ENCODE data around the gene GALR1. TPM values are rescaled to one million over a fixed set of nuclear protein-coding genes. Genes with fewer than 3 reads are reported as not detected.

The GALR1 gene
- total RNA-seq, 1 donor from 2014 or later: not detected

DNA sequence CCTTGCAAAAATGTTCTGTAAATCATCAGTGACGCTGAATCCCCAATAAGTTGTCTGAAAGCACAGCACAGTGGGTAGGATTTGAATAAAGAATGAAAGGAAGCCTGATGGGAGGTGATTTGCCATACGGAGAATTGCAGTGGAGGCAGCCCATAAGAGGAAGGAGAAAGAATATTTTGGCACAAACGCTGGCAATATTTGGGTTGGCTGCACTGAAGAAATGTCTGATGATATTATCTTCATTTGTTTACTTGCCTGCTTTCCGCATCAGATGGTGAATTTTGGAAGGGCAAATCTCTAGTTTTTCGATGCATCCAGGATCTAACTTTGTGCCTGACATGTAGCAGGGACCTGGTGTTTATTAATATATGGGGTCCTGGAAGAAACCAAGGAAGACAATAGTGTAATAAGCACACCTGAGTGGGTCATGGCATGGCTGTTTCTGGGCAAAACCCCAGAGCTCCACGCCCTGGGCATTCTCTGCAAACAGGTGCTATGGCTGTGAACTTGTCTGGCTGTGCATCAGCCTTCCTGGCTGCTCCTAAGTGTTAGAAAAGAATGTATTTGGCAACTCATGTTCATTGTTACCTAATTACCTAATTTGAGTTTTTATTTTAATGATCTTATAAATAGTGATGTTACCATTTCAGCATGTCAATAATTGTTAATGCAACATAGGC, 5.9 kb downstream of the GALR1 start:
- Mint-ChIP-seq H3K4me1 (ENCODE audit: unreplicated experiment) (peaks cover 2% of the 10 kb centered on the region), H3K9me3 (ENCODE audit: unreplicated experiment) (no peaks in the 10 kb centered on the region), H3K4me3 (ENCODE audit: unreplicated experiment) (no peak overlapping the region), H3K36me3 (ENCODE audit: unreplicated experiment) (no peaks in the 10 kb centered on the region), H3K27ac (ENCODE audit: unreplicated experiment) (no peak overlapping the region), H3K27me3 (ENCODE audit: unreplicated experiment) (peaks cover 56% of the 10 kb centered on the region)
- TF ChIP-seq, protein P1, sequence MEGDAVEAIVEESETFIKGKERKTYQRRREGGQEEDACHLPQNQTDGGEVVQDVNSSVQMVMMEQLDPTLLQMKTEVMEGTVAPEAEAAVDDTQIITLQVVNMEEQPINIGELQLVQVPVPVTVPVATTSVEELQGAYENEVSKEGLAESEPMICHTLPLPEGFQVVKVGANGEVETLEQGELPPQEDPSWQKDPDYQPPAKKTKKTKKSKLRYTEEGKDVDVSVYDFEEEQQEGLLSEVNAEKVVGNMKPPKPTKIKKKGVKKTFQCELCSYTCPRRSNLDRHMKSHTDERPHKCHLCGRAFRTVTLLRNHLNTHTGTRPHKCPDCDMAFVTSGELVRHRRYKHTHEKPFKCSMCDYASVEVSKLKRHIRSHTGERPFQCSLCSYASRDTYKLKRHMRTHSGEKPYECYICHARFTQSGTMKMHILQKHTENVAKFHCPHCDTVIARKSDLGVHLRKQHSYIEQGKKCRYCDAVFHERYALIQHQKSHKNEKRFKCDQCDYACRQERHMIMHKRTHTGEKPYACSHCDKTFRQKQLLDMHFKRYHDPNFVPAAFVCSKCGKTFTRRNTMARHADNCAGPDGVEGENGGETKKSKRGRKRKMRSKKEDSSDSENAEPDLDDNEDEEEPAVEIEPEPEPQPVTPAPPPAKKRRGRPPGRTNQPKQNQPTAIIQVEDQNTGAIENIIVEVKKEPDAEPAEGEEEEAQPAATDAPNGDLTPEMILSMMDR (IDR thresholded peaks at IDR 0.05): no peak
- DNase-seq (ENCODE audit: extremely low spot score, unreplicated experiment): no peak

DNA sequence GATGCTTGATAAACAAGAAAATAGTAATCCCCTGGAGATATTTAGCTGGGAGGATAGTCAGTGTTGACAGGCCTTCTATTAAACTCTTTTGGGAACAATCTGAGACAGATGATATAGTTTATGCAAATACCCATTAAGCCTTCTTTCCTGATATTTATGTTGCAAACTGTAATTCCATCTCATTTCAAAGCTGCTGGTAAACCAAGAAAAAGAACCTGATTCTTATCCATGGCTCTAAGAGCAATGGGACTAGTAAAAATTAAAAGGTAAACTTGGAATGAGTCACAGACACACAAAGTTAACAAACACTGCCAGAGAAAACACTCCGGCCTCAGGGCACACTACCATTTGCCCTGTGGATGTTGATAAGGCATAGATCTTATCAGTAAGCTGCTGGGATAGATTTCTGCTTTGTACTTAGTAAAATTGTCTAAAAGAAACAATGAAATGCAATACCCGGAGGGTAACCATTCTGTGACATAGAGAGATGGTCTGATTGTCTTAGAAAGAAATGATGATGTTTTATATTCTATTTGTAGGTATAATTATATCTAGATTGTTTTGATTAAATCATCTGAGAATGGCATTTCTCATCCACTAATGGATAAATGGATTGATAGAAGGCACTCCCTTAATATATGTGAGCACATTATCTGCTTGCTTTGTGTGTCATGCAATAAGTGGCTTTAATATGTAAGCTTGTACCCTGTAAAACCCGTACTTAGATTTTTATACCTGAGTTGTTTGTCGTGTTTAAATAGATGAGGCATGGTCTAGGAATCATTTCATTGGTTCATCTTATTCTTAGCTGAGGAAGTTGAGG, 13.2 kb downstream of the GALR1 start:
- H3K4me3 Mint-ChIP-seq (ENCODE audit: unreplicated experiment): no peak overlapping the region
- DNase-seq (ENCODE audit: extremely low spot score, unreplicated experiment): no peak
- H3K36me3 Mint-ChIP-seq (ENCODE audit: unreplicated experiment): no peaks in the 10 kb centered on the region
- no peaks in the 10 kb centered on the region for H3K9me3 Mint-ChIP-seq (ENCODE audit: unreplicated experiment)
- no peak overlapping the region for H3K27ac Mint-ChIP-seq (ENCODE audit: unreplicated experiment)
- H3K4me1 Mint-ChIP-seq (ENCODE audit: unreplicated experiment): no peaks in the 10 kb centered on the region
- TF ChIP-seq, protein P1 (IDR thresholded peaks at IDR 0.05): no peak
- H3K27me3 Mint-ChIP-seq (ENCODE audit: unreplicated experiment): no peaks in the 10 kb centered on the region

DNA sequence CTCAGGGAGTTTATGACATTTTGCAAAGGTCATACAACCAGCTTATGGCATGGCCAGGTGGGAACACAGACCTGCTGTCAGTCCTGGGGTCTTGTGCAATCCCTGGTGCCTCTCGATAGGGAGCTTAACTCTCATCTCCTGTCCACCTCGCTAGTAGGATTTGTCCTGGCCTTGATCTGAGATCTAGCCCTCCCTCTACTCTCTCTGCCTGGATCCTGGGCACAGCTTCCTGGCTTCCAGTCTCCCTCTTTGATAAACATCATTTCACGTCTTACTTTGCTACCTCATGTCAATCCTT, 13.8 kb downstream of the GALR1 start:
- no peak for DNase-seq (ENCODE audit: extremely low spot score, unreplicated experiment)
- no peaks in the 10 kb centered on the region for H3K9me3 Mint-ChIP-seq (ENCODE audit: unreplicated experiment)
- TF ChIP-seq, protein P1 (IDR thresholded peaks at IDR 0.05): no peak
- peaks cover under 1% of the 10 kb centered on the region for H3K27me3 Mint-ChIP-seq (ENCODE audit: unreplicated experiment)
- H3K4me1 Mint-ChIP-seq (ENCODE audit: unreplicated experiment): no peaks in the 10 kb centered on the region
- H3K27ac Mint-ChIP-seq (ENCODE audit: unreplicated experiment): no peak overlapping the region
- no peaks in the 10 kb centered on the region for H3K36me3 Mint-ChIP-seq (ENCODE audit: unreplicated experiment)
- no peak overlapping the region for H3K4me3 Mint-ChIP-seq (ENCODE audit: unreplicated experiment)

DNA sequence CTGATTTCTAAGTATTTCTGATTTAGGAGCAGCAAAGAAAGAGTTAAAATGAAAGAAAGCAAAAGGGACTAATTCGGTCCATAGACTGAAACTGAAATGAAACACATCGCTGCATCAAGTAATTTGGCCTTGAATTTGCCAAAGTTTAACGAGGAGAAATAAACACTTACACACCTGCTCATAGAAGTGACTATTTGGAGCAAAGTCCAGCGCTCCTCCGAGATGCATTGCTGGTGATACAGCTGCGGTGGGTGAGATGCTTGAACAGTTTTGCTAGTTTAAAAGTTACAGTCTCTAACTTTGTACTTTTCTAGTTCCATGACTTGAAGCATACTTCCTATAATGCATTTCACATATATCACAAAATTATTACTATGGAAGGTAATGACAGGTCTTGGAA, 18.3 kb downstream of the GALR1 start:
- Mint-ChIP-seq H3K27me3 (ENCODE audit: unreplicated experiment) (peaks cover 7% of the 10 kb centered on the region), H3K36me3 (ENCODE audit: unreplicated experiment) (no peaks in the 10 kb centered on the region), H3K27ac (ENCODE audit: unreplicated experiment) (no peak overlapping the region), H3K9me3 (ENCODE audit: unreplicated experiment) (no peaks in the 10 kb centered on the region), H3K4me1 (ENCODE audit: unreplicated experiment) (no peaks in the 10 kb centered on the region), H3K4me3 (ENCODE audit: unreplicated experiment) (no peak overlapping the region)
- TF ChIP-seq, protein P1 (IDR thresholded peaks at IDR 0.05): no peak
- no peak for DNase-seq (ENCODE audit: extremely low spot score, unreplicated experiment)

DNA sequence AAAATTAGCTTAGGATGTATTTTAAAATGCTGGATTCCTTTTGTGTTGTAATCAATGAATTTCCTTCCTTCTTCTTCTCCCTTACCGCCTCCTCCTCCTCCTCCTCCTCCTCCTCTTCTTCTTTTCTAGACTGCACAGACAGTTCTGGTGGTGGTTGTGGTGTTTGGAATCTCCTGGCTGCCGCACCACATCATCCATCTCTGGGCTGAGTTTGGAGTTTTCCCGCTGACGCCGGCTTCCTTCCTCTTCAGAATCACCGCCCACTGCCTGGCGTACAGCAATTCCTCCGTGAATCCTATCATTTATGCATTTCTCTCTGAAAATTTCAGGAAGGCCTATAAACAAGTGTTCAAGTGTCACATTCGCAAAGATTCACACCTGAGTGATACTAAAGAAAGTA, 18.8 kb downstream of the GALR1 start:
- H3K27me3 Mint-ChIP-seq (ENCODE audit: unreplicated experiment): peaks cover 7% of the 10 kb centered on the region
- H3K4me1 Mint-ChIP-seq (ENCODE audit: unreplicated experiment): no peaks in the 10 kb centered on the region
- no peaks in the 10 kb centered on the region for H3K36me3 Mint-ChIP-seq (ENCODE audit: unreplicated experiment)
- TF ChIP-seq, protein P1 (IDR thresholded peaks at IDR 0.05): no peak
- DNase-seq (ENCODE audit: extremely low spot score, unreplicated experiment): no peak
- no peak overlapping the region for H3K27ac Mint-ChIP-seq (ENCODE audit: unreplicated experiment)
- no peaks in the 10 kb centered on the region for H3K9me3 Mint-ChIP-seq (ENCODE audit: unreplicated experiment)
- no peak overlapping the region for H3K4me3 Mint-ChIP-seq (ENCODE audit: unreplicated experiment)

All from osteocyte (in vitro differentiated cells).